Gastroesophageal sphincter (tissue), 4 donors: ENCODE data around the gene GRB2. TPM values are rescaled to one million over a fixed set of nuclear protein-coding genes. Genes with fewer than 3 reads are reported as not detected.

Experiments used
- ATAC-seq: fragments of 150-250 bp; one replicate; pipeline ENCODE4 v1.9.1; 2016; ENCODE audit warnings: mild to moderate bottlenecking, moderate library complexity
- H3K27ac ChIP-seq, 4 donors: fragments of 200-600 bp; sonication (generic) in 3 of 4; 1 replicate in 3 of 4; 2 replicates in 1 of 4; pipeline ENCODE4 v1.5.1; 2016 to 2019
- H3K27me3 ChIP-seq: fragments of 200-600 bp; sonication (generic); one replicate; pipeline ENCODE4 v1.5.1; 2019
- H3K36me3 ChIP-seq, 2 donors: fragments of 200-600 bp; sonication (generic); one replicate each; pipeline ENCODE4 v1.5.1; 2019; ENCODE audit warnings: control low read depth in 1 of 2
- H3K4me1 ChIP-seq, 3 donors: fragments of 200-600 bp; sonication (generic); 1 replicate in 2 of 3; 2 replicates in 1 of 3; pipeline ENCODE4 v1.5.1; 2016 to 2019; ENCODE audit warnings: control low read depth in 2 of 3
- H3K4me3 ChIP-seq, 2 donors: fragments of 200-600 bp; sonication (generic); one replicate each; pipeline ENCODE4 v1.5.1; 2019; ENCODE audit warnings: mild to moderate bottlenecking in 1 of 2, moderate library complexity in 1 of 2
- H3K9me3 ChIP-seq, 3 donors: fragments of 200-600 bp; sonication (generic); one replicate each; pipeline ENCODE4 v1.5.1; 2017 to 2019; ENCODE audit warnings: control low read depth in 2 of 3
- EP300 ChIP-seq: sonication (generic); formaldehyde crosslinking; IDR thresholded peaks from one replicate; pipeline ENCODE4 v1.6.1; 2017; ENCODE audit warnings: antibody characterized with exemption, mild to moderate bottlenecking
- POLR2A ChIP-seq, 2 donors: fragments of 450-650 bp; IDR thresholded peaks; one replicate each; pipeline ENCODE4 v1.6.1; 2017; ENCODE audit warnings: antibody characterized with exemption in 2 of 2, mild to moderate bottlenecking in 2 of 2, moderate library complexity in 1 of 2
- POLR2AphosphoS5 ChIP-seq: sonication (generic); formaldehyde crosslinking; IDR thresholded peaks from one replicate; pipeline ENCODE4 v1.6.1; 2017; ENCODE audit warnings: antibody characterized with exemption
- WGBS, 2 donors: methylation state at CpG; one replicate each; pipeline ENCODE4 v1.1.5; 2018; ENCODE audit warnings: low coverage in 1 of 2; 5-methylcytosine and 5-hydroxymethylcytosine counted together
- total RNA-seq, 4 donors: library from RNA; depleted of rRNA; stranded (reverse); fragments of >200 nt; gene quantifications; one replicate each; pipeline ENCODE4 v1.1.0, GENCODE V29; 2016
- TF ChIP-seq, protein P1 (sequence below), 4 experiments: fragments of 200-600 bp in 2 of 4; fragments of 450-650 bp in 2 of 4; sonication (generic) in 1 of 4; IDR thresholded peaks; one replicate each; pipeline ENCODE4 v1.5.1; 2017 to 2019; ENCODE audit warnings: antibody characterized with exemption in 4 of 4, mild to moderate bottlenecking in 2 of 4, moderate library complexity in 2 of 4

The GRB2 gene
- total RNA-seq, 4 donors from 2014 or later: 80.6 to 113 (median 97.6) TPM

GRCh38 chr17:75308732-75309629 is 96.5 kb downstream of the GRB2 start:
- no peaks in the 10 kb centered on the region for H3K4me1 ChIP-seq
- no peaks in the 10 kb centered on the region for H3K27me3 ChIP-seq
- 68 to 80% methylated on average over 7 to 11 of the region's 20 CpGs for WGBS, 2 donors
- H3K9me3 ChIP-seq: no peaks in the 10 kb centered on the region
- peaks cover 0 to 2% of the 10 kb centered on the region in 2 donors for H3K36me3 ChIP-seq
- TF ChIP-seq POLR2A (IDR thresholded peaks at IDR 0.05): no peak
- no peak for TF ChIP-seq POLR2AphosphoS5
- TF ChIP-seq, protein P1, sequence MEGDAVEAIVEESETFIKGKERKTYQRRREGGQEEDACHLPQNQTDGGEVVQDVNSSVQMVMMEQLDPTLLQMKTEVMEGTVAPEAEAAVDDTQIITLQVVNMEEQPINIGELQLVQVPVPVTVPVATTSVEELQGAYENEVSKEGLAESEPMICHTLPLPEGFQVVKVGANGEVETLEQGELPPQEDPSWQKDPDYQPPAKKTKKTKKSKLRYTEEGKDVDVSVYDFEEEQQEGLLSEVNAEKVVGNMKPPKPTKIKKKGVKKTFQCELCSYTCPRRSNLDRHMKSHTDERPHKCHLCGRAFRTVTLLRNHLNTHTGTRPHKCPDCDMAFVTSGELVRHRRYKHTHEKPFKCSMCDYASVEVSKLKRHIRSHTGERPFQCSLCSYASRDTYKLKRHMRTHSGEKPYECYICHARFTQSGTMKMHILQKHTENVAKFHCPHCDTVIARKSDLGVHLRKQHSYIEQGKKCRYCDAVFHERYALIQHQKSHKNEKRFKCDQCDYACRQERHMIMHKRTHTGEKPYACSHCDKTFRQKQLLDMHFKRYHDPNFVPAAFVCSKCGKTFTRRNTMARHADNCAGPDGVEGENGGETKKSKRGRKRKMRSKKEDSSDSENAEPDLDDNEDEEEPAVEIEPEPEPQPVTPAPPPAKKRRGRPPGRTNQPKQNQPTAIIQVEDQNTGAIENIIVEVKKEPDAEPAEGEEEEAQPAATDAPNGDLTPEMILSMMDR (IDR thresholded peaks at IDR 0.05): no peak
- no peak for TF ChIP-seq EP300
- H3K4me3 ChIP-seq: no peak overlapping the region
- H3K27ac ChIP-seq: peak overlapping the region in 2 of 4 donors; percentile 34 to 54
- peak; percentile 52 for ATAC-seq

DNA sequence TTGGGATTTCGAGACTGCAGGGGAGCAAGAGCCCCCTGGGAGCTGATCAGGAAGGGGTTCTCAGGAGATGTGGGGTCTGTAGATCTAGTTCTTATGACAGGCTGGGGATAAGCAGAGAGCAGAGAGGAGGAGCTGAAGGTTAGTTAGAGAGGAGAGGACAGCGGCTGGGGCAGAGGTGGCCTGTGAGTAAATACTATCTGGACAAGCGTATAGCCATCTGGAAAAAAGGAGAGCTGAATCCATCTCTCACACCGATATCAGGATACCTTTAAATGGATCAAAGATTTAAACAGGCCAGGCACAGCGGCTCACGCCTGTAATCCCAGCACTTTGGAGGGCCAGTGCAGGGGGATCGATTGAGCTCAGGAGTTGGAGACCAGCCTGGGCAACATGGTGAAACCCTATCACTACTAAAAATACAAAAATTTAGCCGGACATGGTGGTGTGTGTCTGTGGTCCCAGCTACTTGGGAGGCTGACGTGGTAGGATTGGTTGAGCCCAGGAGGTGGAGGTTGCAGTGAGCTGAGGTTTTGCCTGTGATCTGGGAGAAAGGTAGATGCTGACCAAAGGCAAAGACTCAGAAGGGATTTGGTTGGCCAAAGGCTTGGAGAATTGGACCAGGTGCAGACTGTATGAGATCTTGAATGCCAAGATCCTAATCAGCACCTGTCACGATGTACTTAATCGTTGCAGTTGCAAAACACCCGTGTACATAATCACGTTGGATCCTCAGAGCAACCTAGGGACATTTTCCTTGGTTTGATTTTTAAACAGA is 97.3 kb downstream of the GRB2 start:
- Histone ChIP-seq H3K27me3 (no peaks in the 10 kb centered on the region), H3K4me1 (no peaks in the 10 kb centered on the region), H3K4me3 (no peak overlapping the region), H3K36me3 (no peaks in the 10 kb centered on the region), H3K9me3 (no peaks in the 10 kb centered on the region), H3K27ac (no peak overlapping the region)
- WGBS, 2 donors: 75% methylated on average over 1 to 12 of the region's 13 CpGs
- TF ChIP-seq EP300 (no peak), POLR2AphosphoS5 (no peak), POLR2A (IDR thresholded peaks at IDR 0.05) (no peak)
- TF ChIP-seq, protein P1 (IDR thresholded peaks at IDR 0.05): no peak
- ATAC-seq: no peak

DNA sequence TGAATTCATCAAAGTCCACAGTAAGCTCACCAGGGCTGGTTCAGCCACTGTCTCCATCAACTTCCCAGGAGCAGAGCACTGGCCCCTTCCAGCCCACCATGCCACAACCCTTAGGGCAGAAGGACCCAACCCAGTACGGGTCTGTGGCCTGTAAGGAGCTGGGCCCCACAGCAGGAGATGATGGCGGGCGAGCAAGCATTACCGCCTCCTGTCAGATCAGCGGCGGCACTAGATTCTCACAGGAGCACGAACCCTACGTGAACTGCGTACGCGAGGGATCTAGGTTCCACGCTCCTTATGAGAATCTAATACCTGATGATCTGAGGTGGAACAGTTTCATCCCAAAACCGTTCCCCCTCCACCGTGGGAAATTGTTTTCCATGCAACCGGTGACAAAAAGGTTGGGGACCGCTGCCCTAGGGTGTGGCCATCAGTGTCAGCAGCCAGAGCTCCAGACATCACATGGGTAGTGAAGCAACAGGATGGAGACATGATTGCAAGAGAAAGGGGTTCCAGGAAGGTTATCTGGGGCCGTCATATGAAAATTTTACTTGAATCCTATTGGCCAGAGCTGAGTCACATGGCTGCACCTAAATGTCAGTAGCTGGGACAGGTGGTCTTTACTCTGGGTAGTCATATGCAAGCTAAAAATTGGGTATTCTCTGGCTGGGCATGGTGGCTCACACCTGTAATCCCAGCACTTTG is 103.8 kb downstream of the GRB2 start:
- 78 to 95% methylated on average over 3 to 12 of the region's 17 CpGs for WGBS, 2 donors
- Histone ChIP-seq H3K4me1 (no peaks in the 10 kb centered on the region), H3K36me3 (no peaks in the 10 kb centered on the region), H3K9me3 (no peaks in the 10 kb centered on the region), H3K4me3 (no peak overlapping the region), H3K27ac (no peak overlapping the region), H3K27me3 (no peaks in the 10 kb centered on the region)
- ATAC-seq: no peak
- TF ChIP-seq POLR2AphosphoS5: no peak
- no peak for TF ChIP-seq POLR2A (IDR thresholded peaks at IDR 0.05)
- TF ChIP-seq EP300: no peak
- TF ChIP-seq, protein P1 (IDR thresholded peaks at IDR 0.05): no peak

DNA sequence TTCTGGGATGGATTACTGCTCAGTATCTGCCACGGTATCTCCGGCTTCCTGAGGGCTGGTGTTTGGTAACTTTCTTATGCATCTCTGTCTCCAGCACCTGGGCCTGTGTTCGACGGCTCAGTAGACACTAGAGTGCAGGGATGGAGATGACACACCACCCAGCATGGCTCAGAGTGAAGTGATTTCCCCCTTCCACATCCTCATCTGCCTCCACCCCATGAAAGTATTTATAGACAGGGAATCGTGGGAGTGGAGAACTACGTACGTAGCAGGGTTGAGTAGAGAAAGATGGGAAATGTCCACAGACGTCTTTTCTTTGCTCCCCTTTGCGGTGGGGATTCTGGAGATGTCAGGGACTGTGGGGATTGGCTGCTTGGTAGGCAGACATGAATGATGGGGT is 104.4 kb downstream of the GRB2 start:
- WGBS, 2 donors: 61 to 80% methylated on average over 1 to 8 of the region's 9 CpGs
- Histone ChIP-seq H3K4me1 (no peaks in the 10 kb centered on the region), H3K4me3 (no peak overlapping the region), H3K9me3 (no peaks in the 10 kb centered on the region), H3K27ac (no peak overlapping the region), H3K36me3 (no peaks in the 10 kb centered on the region), H3K27me3 (no peaks in the 10 kb centered on the region)
- TF ChIP-seq POLR2AphosphoS5 (no peak), POLR2A (IDR thresholded peaks at IDR 0.05) (no peak), EP300 (no peak)
- TF ChIP-seq, protein P1 (IDR thresholded peaks at IDR 0.05): no peak
- no peak for ATAC-seq
